Activated B cell treated with CpG ODN at 0.5 μM for 24 hours (primary cell): ENCODE data around the gene TMEM121. TPM values are rescaled to one million over a fixed set of nuclear protein-coding genes. Genes with fewer than 3 reads are reported as not detected.

ENCODE experiments used
- ATAC-seq: fragments of 200-7000 bp; cut with Tn5 transposase; one replicate; pipeline ENCODE4 v1.10.0; 2021; ENCODE audit warnings: low read depth, mild to moderate bottlenecking, moderate library complexity
- CTCF ChIA-PET: fragments of 350-600 bp; sonication (Branson Sonifier 250); formaldehyde crosslinking; loops from one replicate; lab custom pipeline; 2021; ENCODE audit warnings: antibody characterized with exemption; lab: Charles Lee
- POLR2A ChIA-PET: fragments of 350-600 bp; sonication (Branson Sonifier 250); formaldehyde crosslinking; loops from one replicate; lab custom pipeline; 2021; ENCODE audit warnings: antibody characterized with exemption; lab: Charles Lee
- DNase-seq: peaks from one replicate; pipeline ENCODE4 v3.0.0; 2022
- H3K27ac Mint-ChIP-seq: one replicate; pipeline ENCODE4 v1.8.0; 2020; ENCODE audit warnings: mixed read lengths
- H3K27me3 Mint-ChIP-seq: one replicate; pipeline ENCODE4 v1.8.0; 2021; ENCODE audit warnings: mixed read lengths
- H3K36me3 Mint-ChIP-seq: one replicate; pipeline ENCODE4 v1.8.0; 2021; ENCODE audit warnings: low read depth, mixed read lengths
- H3K4me1 Mint-ChIP-seq: one replicate; pipeline ENCODE4 v1.8.0; 2021; ENCODE audit warnings: mixed read lengths
- H3K4me3 Mint-ChIP-seq: one replicate; pipeline ENCODE4 v1.8.0; 2020; ENCODE audit warnings: mild to moderate bottlenecking, mixed read lengths
- H3K9me3 Mint-ChIP-seq: one replicate; pipeline ENCODE4 v1.8.0; 2020; ENCODE audit warnings: mixed read lengths
- intact Hi-C: fragments of 100-400 bp; cut with micrococcal nuclease; formaldehyde crosslinking; loops from one replicate; pipeline ENCODE4 v1.15.1; 2024
- total RNA-seq: library from RNA; stranded (reverse); gene quantifications from 2 replicates; pipeline ENCODE4 v1.2.3, GENCODE V29; 2022
- TF ChIP-seq, protein P1 (sequence below): fragments of 200-600 bp; IDR thresholded peaks from one replicate; pipeline ENCODE4 v1.8.0; 2022; ENCODE audit warnings: antibody characterized with exemption, mild to moderate bottlenecking

Gene TMEM121
- total RNA-seq = 0.95 and 1.6 TPM in 2 replicates

DNA sequence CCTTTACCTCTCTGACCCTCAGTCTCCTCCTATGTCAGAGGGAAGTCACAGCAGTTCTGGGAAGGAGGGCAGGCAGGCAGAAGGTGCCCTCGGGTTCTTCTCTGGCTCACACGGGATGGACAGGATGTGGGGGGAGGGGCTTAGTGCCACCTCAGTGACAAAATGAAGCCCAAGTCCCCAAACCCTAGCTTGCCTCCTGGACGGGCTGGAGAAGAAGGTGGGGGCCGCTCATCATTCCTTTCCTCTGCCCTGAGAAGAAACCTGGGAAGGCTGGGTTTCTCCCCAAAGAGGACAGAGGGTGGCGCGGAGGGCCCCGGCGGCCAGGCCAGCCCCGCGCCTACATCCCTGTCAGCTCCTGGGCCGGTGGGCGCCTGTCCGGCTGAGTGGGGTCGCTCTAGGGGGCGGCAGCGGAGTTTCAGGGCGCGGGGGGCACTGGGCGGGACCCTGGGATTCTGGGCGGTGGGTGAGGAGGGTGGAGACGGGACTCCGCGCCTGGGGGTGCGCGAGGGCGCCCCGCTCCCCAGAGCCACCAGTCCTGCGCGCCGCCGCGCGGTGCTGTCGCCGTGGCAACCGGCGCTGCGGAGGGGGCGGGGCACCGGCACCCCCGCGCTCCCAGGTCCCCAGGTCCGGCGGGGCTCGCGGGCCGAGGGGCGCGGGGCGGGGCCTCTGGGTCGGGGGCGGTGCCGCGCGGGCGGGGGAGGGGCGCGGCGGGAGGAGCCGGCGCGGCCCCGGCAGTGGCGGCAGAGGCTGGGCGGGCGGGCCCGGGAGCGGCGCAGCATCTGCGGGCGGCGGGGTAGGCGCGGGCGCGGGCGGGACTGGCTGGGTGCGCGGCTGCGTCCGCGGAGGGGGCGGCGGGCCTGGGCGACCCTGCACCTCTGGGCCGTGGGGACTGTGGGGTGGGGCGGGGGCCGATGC, at the start of gene TMEM121:
TMEM121 (plus strand) TSS at position 723 of the 915 bp plus-strand sequence. CDS start 2,252 bp downstream, outside the sequence.
- ATAC-seq = peak; percentile 18
- no peak for DNase-seq

GRCh38 chr14:105476831-105477659, 49.3 kb upstream of the TMEM121 start:
- DNase-seq (no peak), ATAC-seq (no peak)
- POLR2A ChIA-PET = interaction anchor here (0.8 to 1.1 kb wide), 3 partner anchors 9 to 10 kb away, joined by 3 to 4 read pairs (median 4); partner anchors contain the start of gene CRIP1
- Mint-ChIP-seq H3K27me3 (peaks cover 3% of the 10 kb centered on the region), H3K36me3 (no peaks in the 10 kb centered on the region), H3K27ac (no peak overlapping the region), H3K9me3 (no peaks in the 10 kb centered on the region), H3K4me1 (peaks cover 57% of the 10 kb centered on the region), H3K4me3 (peak overlapping the region; percentile 13)
- TF ChIP-seq, protein P1, sequence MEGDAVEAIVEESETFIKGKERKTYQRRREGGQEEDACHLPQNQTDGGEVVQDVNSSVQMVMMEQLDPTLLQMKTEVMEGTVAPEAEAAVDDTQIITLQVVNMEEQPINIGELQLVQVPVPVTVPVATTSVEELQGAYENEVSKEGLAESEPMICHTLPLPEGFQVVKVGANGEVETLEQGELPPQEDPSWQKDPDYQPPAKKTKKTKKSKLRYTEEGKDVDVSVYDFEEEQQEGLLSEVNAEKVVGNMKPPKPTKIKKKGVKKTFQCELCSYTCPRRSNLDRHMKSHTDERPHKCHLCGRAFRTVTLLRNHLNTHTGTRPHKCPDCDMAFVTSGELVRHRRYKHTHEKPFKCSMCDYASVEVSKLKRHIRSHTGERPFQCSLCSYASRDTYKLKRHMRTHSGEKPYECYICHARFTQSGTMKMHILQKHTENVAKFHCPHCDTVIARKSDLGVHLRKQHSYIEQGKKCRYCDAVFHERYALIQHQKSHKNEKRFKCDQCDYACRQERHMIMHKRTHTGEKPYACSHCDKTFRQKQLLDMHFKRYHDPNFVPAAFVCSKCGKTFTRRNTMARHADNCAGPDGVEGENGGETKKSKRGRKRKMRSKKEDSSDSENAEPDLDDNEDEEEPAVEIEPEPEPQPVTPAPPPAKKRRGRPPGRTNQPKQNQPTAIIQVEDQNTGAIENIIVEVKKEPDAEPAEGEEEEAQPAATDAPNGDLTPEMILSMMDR = no peak
- CTCF ChIA-PET = interaction anchor here (1.1 kb wide), 1 partner anchor 13 kb away, joined by 3 read pairs; no protein-coding TSS in a partner anchor
- intact Hi-C loops = loop anchor here (2.0 to 5.0 kb wide), 2 partner anchors 14 to 60 kb away; partner anchors contain the start of genes MTA1 and TEDC1

More for the DNA sequence above, at the start of gene TMEM121:
- H3K9me3 Mint-ChIP-seq = no peaks in the 10 kb centered on the region
- peaks cover 27% of the 10 kb centered on the region for H3K4me1 Mint-ChIP-seq
- ChIA-PET POLR2A (no interaction called here), CTCF (interaction anchor here (0.7 kb wide), 1 partner anchor 45 kb away, joined by 3 read pairs; no protein-coding TSS in a partner anchor)
- peak within 1 kb of the TSS; percentile 68 for H3K4me3 Mint-ChIP-seq
- TF ChIP-seq, protein P1 = no peak
- no peak within 1 kb of the TSS for H3K27ac Mint-ChIP-seq
- no peaks in the 10 kb centered on the region for H3K36me3 Mint-ChIP-seq
- peaks cover 4% of the 10 kb centered on the region for H3K27me3 Mint-ChIP-seq
- intact Hi-C loops = no loop called here

DNA sequence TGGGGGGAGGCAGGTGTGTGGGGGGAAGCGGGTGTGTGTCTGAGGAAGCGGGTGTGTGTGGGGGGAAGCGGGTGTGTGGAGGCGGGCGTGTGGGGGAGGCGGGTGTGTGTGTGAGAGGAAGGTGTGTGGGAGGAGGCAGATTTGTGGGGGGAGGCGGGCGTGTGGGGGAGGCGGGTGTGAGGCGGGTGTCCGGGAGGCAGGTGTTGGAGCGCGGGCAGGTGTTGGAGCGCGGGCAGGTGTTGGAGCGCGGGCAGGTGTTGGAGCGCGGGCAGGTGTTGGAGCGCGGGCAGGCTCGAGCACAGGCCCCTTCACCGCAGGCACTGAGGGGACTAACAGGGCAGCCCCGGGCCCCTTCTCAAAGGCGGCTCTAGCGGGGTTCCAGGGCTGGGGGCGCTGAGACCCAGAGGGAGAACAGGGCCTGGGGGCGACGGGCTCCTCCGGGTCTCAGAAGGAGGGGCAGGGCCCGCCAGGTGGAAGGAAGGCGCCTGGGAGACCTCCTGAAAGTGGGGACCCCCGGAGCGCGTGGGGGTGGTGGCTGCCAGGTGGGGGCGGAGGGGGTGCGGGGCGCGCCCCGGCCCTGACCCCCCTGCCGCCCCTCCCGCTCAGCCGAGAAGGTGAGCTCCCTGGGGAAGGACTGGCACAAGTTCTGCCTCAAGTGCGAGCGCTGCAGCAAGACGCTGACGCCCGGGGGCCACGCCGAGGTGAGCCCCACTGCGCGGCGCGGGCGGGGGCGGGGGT, 48.6 kb upstream of the TMEM121 start:
- ChIA-PET POLR2A (interaction anchor here (0.6 to 1.4 kb wide), 5 partner anchors 10 to 689 kb away, joined by 3 to 4 read pairs (median 4); partner anchors contain the start of gene TEX22), CTCF (interaction anchor here (1.4 kb wide), 1 partner anchor 12 kb away, joined by 8 read pairs; no protein-coding TSS in a partner anchor)
- TF ChIP-seq, protein P1 = no peak
- Mint-ChIP-seq H3K4me1 (peaks cover 62% of the 10 kb centered on the region), H3K9me3 (no peaks in the 10 kb centered on the region), H3K36me3 (no peaks in the 10 kb centered on the region), H3K27me3 (peaks cover 3% of the 10 kb centered on the region), H3K4me3 (no peak overlapping the region), H3K27ac (no peak overlapping the region)
- DNase-seq (peak; percentile 44), ATAC-seq (no peak)
- intact Hi-C loops = loop anchor here (2.0 to 5.0 kb wide), 2 partner anchors 13 to 61 kb away; partner anchors contain the start of genes MTA1 and TEDC1

DNA sequence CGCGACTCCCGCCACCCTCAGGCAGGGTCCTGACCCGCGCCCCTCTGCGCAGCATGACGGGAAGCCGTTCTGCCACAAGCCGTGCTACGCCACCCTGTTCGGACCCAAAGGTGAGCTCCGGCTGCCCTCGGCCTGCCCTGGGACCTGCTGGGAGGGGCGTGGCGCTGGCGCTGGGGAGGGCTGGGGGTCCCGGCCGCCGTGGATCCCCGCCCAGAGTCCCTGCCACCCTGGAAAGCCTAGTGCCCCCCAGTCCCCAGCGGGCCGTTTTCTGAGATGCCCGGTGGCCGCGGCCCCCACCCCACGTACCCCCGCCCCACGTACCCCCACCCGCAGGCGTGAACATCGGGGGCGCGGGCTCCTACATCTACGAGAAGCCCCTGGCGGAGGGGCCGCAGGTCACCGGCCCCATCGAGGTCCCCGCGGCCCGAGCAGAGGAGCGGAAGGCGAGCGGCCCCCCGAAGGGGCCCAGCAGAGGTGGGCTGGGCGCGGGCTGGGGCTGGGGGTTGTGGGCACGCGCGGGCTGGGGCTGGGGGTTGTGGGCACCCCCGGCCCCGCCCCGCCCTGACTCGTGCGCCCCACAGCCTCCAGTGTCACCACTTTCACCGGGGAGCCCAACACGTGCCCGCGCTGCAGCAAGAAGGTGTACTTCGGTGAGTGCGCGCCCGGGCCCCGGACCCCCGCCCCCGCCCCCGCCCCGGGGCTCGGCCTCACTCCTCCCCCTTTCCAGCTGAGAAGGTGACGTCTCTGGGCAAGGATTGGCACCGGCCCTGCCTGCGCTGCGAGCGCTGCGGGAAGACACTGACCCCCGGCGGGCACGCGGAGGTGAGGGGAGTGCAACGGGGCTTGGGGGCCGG, 47.8 kb upstream of the TMEM121 start:
- ChIA-PET POLR2A (interaction anchor here (0.6 to 1.4 kb wide), 4 partner anchors 11 to 690 kb away, joined by 3 to 4 read pairs (median 4); partner anchors contain the start of gene TEX22), CTCF (interaction anchor here (1.4 kb wide), 1 partner anchor 12 kb away, joined by 8 read pairs; no protein-coding TSS in a partner anchor)
- intact Hi-C loops = loop anchor here (5.0 kb wide), 1 partner anchor 61 kb away; the partner anchor contains the start of gene MTA1
- no peaks in the 10 kb centered on the region for H3K36me3 Mint-ChIP-seq
- TF ChIP-seq, protein P1 = no peak
- DNase-seq (peak; percentile 35), ATAC-seq (no peak)
- no peaks in the 10 kb centered on the region for H3K9me3 Mint-ChIP-seq
- peaks cover 63% of the 10 kb centered on the region for H3K4me1 Mint-ChIP-seq
- peaks cover 3% of the 10 kb centered on the region for H3K27me3 Mint-ChIP-seq
- no peak overlapping the region for H3K27ac Mint-ChIP-seq
- no peak overlapping the region for H3K4me3 Mint-ChIP-seq
